Urinary bladder (tissue), 4 donors: Measurements from ENCODE around the gene FAM217B. TPM values are rescaled to one million over a fixed set of nuclear protein-coding genes. Genes with fewer than 3 reads are reported as not detected.

Experiments used
- DNase-seq: peaks from one replicate; pipeline ENCODE4 v3.0.0-alpha.2; 2015; ENCODE audit errors: extremely low spot score
- H3K27ac ChIP-seq: one replicate; pipeline ENCODE4 v1.5.1; 2013; ENCODE audit warnings: low read depth, mild to moderate bottlenecking, moderate library complexity
- H3K36me3 ChIP-seq: one replicate; pipeline ENCODE4 v1.6.1; 2013; ENCODE audit warnings: mild to moderate bottlenecking, moderate library complexity; ENCODE audit not compliant: insufficient read depth
- H3K4me1 ChIP-seq: one replicate; pipeline ENCODE4 v1.6.1; 2013; ENCODE audit warnings: mild to moderate bottlenecking, moderate library complexity; ENCODE audit not compliant: insufficient read depth
- H3K4me3 ChIP-seq: one replicate; pipeline ENCODE4 v1.5.1; 2013; ENCODE audit warnings: low read depth, low read length
- WGBS: extraction: QIAGEN DNeasy Blood & Tissue Kit; methylation state at CpG from one replicate; pipeline ENCODE4 v1.1.7; 2013; 5-methylcytosine and 5-hydroxymethylcytosine counted together
- polyA plus RNA-seq: library from polyadenylated mRNA; stranded (reverse); fragments of 200-250 nt; gene quantifications from one replicate; pipeline ENCODE4 v1.2.3, GENCODE V29; 2013
- total RNA-seq: library from RNA; depleted of rRNA; stranded (reverse); fragments of >200 nt; gene quantifications from one replicate; pipeline ENCODE4 v1.2.3, GENCODE V29; 2014
- donor health status: healthy with polysubstance abuse.
- donor health status: healthy.

The FAM217B gene, protein sequence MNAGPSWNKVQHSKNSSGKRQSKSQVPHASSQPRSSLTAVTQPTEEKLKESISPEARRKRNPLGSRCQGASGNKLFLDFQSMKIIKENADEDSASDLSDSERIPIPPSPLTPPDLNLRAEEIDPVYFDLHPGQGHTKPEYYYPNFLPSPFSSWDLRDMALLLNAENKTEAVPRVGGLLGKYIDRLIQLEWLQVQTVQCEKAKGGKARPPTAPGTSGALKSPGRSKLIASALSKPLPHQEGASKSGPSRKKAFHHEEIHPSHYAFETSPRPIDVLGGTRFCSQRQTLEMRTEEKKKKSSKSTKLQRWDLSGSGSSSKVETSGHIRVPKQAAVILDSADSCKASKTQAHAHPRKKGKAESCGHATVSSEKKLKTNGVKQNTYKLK
- 11.6 TPM for total RNA-seq
- polyA plus RNA-seq: 6.0 TPM

DNA sequence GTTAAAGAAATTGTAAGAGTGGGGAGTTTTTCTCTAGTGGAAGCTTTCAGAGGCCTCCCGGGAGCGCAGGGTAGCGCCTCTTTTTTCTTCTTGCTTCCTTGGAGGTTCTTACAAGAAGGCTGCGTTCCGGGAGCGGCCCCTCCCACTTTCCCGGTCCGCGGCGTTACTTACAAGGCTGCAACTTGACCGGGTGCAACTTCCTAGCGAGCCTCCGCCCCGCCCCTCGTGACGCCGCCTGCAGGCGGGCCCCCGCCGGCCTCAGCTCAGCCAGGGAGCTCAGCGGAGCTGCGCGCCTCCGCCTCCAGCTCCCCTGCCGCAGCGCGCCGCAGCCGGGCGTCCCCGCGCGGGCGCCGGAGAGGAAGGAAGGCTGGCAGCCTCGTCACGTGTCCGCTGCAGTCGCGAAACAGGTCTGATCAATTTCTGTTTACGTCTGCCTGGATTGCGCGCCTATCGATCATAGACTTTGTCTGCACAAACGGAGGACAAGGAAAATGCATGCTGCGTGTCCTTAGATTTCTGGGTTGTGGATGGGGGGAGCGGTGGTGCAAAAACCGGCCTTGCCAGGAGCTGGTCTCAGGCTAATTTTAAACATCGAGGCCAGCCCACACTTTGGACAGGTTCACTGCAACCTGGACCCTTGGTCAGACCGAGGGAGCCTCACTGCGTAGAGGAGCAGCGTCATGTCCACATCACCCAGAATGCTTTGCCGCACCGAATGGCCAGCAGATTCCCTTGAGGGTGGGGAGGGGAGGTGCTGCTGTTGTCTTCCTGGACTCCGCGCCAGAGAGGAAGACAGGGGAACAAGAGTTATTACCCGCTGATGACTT is at the start of gene FAM217B, which contains the start of gene PPP1R3D:
Gene FAM217B, plus strand, starts transcription at position 261 of the 827 bp plus-strand sequence. CDS start 3,555 bp downstream, outside the sequence.
Gene PPP1R3D, minus strand, starts transcription at position 177 of the 827 bp plus-strand sequence. CDS start 374 bp downstream, outside the sequence.
- Histone ChIP-seq H3K36me3 (no peaks in the 10 kb centered on the region), H3K27ac (peak within 1 kb of the TSS; percentile 89), H3K4me1 (peaks cover 2% of the 10 kb centered on the region), H3K4me3 (peak within 1 kb of the TSS; percentile 70)
- peak; percentile 84 for DNase-seq
- under 1% methylated on average over 57 of the region's 57 CpGs for WGBS

DNA sequence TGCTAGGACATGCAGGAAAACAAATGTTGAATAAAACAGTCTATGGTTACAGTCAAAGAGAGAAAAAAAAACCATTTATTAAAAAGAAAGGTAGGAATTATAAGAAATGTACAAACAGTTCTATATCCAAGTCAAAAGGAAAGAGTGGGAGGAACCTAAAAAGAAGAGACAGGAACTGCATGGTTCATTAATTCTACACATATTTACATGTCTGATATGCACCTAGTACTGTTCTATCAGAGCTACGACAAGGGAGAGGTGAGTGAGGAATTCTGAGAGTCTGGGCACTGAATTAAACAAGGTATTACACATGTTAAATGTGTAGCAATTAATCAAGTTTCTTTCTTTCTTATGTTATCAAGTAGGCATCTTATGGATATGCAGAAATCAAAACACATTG is 48.6 kb upstream of the FAM217B start:
- Histone ChIP-seq H3K4me3 (no peak overlapping the region), H3K27ac (no peak overlapping the region), H3K4me1 (no peaks in the 10 kb centered on the region), H3K36me3 (no peaks in the 10 kb centered on the region)
- 85% methylated on average over 1 of the region's 1 CpG for WGBS
- no peak for DNase-seq

DNA sequence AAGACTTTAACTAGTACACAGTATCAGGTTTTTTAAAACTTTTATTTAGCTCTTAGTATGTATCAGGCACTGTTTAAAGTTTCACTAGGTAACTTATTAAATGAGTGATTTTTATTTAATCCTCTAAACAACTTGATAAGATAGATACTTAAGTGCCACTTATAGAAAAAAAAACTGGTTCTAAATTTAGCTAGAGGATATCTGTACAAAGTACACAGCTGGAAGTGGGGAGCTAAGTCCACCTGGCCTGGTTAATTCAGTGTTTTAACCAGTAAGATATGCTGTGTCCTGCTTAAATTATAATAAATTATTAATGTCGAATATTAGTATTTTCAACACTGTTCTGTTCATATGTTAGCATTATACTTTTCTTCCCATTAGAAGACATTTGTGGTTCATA is 44.3 kb upstream of the FAM217B start:
- H3K36me3 ChIP-seq: no peaks in the 10 kb centered on the region
- H3K4me3 ChIP-seq: no peak overlapping the region
- no peak for DNase-seq
- H3K27ac ChIP-seq: no peak overlapping the region
- H3K4me1 ChIP-seq: no peaks in the 10 kb centered on the region
- WGBS: 91% methylated on average over 1 of the region's 1 CpG

DNA sequence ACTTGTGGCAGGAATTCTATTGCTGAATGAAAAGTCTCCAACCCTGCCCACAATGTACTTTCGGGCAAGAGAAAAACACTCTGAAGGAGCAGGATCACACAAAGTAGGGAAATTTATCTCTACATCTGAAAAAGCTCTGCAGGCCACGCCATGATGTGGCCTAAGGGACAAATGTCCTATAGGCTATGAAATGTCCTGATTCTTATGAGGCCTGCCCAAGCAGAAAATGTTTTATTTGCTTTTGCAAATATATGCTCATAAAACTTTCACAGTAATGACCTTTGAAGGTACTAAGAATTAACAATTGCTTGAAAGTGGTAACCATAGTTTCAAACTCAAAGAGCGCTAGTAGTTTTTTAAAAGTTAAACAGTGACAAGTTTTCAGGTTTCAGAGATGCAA is 37.7 kb upstream of the FAM217B start:
- WGBS: 79% methylated on average over 3 of the region's 3 CpGs
- no peak for DNase-seq
- Histone ChIP-seq H3K27ac (no peak overlapping the region), H3K36me3 (no peaks in the 10 kb centered on the region), H3K4me1 (no peaks in the 10 kb centered on the region), H3K4me3 (no peak overlapping the region)

DNA sequence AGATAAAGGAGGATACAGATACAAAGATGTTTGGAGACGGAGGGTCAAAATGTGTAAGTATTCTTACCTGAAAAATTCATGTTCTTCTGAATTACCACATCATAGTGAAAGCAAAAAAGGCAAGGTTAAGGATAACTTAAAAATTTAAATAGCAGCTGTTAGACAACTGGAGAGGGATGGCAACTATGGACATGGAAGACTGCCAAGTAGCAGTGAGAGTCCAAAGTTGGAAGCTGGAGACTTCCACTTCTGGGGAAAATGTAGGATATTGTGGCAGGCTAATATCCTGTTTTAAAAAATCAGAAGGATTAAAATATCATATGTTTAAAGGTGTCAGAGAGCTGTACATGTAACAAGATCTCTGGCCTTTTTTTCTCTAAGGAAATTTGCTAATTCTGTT is 36.6 kb upstream of the FAM217B start:
- DNase-seq: no peak
- Histone ChIP-seq H3K27ac (no peak overlapping the region), H3K4me3 (no peak overlapping the region)

DNA sequence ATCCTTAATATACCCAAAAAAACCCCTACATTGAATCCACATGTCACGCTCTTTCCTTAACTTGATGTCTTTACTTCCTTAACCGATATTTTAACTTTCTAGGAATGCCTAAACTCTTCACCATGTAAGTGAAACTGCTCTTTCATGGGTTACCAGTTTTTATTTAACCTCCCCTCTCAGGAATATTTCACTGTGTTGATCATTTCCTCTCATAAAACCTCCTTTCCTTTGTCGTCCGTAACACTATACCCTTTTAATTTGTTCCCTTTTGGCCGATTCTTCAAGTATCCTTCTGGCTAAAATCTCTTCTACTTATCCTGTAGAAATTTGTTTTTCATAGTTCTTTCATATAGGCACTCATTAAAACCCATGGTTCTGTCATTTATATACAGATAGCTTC is 31.3 kb upstream of the FAM217B start:
- no peak for DNase-seq
- H3K4me3 ChIP-seq: no peak overlapping the region
- WGBS: 65% methylated on average over 5 of the region's 5 CpGs
- no peak overlapping the region for H3K27ac ChIP-seq
- H3K4me1 ChIP-seq: no peaks in the 10 kb centered on the region
- H3K36me3 ChIP-seq: no peaks in the 10 kb centered on the region

More for the DNA sequence above, 36.6 kb upstream of the FAM217B start:
- WGBS: 68% methylated on average over 1 of the region's 1 CpG
- Histone ChIP-seq H3K36me3 (no peaks in the 10 kb centered on the region), H3K4me1 (no peaks in the 10 kb centered on the region)

DNA sequence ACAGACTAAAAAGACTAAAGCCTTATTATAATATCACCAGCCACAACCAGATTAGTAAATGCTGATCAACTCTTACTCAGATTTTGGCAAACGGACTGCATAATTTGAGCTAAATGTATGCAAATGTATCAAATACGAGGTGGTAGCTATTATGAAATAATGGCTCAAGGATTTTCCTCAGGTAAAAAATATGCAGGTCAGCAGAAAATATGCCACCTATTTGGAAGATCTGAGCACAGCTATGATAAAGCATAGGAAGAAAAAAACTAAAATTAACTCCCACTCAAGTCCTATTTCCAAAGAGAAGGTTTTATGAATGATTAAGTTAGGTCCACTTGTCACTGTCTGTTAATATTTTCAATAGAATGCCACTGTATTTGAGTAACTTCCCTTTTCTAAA is 29.1 kb upstream of the FAM217B start:
- WGBS: 82% methylated on average over 2 of the region's 2 CpGs
- Histone ChIP-seq H3K4me3 (no peak overlapping the region), H3K36me3 (no peaks in the 10 kb centered on the region), H3K27ac (no peak overlapping the region), H3K4me1 (no peaks in the 10 kb centered on the region)
- DNase-seq: no peak

DNA sequence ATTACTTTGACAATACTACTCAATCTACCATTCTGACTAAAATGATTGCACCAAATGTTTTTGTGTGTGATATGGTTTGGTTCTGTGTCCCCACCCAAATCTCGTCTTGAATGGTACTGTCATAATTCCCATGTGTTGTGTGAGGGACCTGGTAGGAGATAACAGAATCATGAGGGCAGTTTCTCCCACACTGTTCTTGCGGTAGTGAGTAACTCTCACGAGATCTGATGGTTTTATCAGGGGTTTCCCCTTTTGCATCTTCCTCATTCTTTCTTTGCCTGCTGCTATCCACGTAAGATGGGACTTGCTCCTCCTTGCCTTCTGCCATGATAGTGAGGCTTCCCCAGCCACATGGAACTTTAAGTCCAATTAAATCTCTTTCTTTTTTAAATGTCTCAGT is 27.6 kb upstream of the FAM217B start:
- 57% methylated on average over 4 of the region's 4 CpGs for WGBS
- H3K4me1 ChIP-seq: no peaks in the 10 kb centered on the region
- H3K4me3 ChIP-seq: no peak overlapping the region
- no peak for DNase-seq
- no peak overlapping the region for H3K27ac ChIP-seq
- no peaks in the 10 kb centered on the region for H3K36me3 ChIP-seq

DNA sequence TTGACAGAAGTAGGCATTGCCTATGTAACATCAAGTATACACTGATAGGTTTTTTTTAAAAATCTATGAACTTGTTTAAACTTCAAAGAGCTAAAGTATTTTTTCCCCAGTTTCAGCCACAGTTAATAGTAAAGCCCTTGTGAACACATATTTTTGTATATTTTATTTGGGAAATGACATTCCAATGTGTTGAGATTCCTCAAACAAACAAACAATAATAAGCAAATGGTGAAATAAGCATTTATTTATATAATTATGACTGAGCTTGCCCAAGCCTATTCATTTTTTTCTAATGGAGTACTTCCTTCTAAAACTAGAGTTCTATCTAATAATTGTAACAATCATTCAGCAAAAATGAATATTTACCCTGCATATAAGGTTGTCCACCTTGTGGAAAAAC is 19.2 kb upstream of the FAM217B start:
- no peak for DNase-seq
- H3K4me3 ChIP-seq: no peak overlapping the region
- no peaks in the 10 kb centered on the region for H3K4me1 ChIP-seq
- H3K27ac ChIP-seq: no peak overlapping the region
- H3K36me3 ChIP-seq: no peaks in the 10 kb centered on the region

DNA sequence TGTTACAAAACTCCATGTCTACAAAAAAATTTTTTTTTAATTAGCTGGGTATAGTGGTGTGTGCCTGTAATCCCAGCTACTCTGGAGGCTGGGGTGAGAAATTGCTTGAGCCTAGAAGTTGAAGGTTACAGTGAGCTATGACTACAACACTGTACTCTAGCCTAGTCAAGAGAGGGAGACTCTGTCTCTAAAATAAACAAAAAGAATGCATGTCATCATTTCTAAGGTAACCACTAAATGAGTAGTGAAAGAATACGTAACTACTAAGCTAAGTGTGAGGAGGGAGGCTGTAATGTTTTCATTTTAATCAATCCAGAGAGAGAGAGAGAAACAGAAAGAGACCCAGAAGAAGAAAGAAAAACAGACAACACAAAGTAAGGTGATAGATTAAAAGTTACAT is 16.7 kb upstream of the FAM217B start:
- no peak for DNase-seq
- Histone ChIP-seq H3K36me3 (no peaks in the 10 kb centered on the region), H3K4me3 (no peak overlapping the region), H3K4me1 (no peaks in the 10 kb centered on the region), H3K27ac (no peak overlapping the region)
- WGBS: 91% methylated on average over 1 of the region's 1 CpG

DNA sequence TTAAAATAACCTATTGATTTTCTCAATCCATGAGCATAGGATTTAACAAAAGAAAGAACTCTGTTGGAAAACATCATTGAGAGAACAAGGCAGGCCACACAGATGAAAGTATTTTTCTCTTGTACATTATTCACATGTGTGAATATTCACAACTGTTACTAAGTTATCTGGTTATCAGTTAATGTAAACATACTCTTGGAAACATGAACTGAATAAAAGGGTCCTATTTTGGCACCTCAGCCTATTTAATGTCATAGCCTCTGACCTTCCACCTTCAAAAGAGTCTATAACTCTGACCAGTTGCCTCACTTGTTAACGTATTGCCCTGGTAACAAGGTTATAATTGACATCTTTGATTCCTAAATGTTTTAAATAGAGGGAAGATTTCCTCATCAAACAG is 14.8 kb upstream of the FAM217B start:
- 83% methylated on average over 1 of the region's 1 CpG for WGBS
- DNase-seq: no peak
- no peak overlapping the region for H3K4me3 ChIP-seq
- H3K36me3 ChIP-seq: no peaks in the 10 kb centered on the region
- no peaks in the 10 kb centered on the region for H3K4me1 ChIP-seq
- no peak overlapping the region for H3K27ac ChIP-seq

DNA sequence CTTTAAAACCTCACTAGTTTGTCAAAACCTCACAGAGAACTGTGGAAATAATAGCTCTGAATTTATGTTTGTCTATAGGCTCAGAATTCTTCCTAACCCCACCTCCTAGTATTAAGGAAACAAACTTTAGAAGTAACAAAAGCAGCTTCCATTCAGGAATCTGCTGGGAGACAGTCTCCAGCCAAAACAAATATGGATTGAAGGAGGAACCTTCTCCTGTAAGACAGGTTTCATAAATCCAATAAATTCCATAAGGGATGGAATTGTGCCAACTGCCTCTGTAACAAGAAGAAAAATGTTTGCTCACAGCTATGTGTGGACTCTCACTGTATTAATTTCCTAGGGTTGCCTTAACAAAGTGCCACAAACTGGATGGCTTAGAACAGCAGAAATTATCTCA is 14.3 kb upstream of the FAM217B start:
- Histone ChIP-seq H3K27ac (no peak overlapping the region), H3K4me3 (no peak overlapping the region), H3K4me1 (no peaks in the 10 kb centered on the region), H3K36me3 (no peaks in the 10 kb centered on the region)
- DNase-seq: no peak

DNA sequence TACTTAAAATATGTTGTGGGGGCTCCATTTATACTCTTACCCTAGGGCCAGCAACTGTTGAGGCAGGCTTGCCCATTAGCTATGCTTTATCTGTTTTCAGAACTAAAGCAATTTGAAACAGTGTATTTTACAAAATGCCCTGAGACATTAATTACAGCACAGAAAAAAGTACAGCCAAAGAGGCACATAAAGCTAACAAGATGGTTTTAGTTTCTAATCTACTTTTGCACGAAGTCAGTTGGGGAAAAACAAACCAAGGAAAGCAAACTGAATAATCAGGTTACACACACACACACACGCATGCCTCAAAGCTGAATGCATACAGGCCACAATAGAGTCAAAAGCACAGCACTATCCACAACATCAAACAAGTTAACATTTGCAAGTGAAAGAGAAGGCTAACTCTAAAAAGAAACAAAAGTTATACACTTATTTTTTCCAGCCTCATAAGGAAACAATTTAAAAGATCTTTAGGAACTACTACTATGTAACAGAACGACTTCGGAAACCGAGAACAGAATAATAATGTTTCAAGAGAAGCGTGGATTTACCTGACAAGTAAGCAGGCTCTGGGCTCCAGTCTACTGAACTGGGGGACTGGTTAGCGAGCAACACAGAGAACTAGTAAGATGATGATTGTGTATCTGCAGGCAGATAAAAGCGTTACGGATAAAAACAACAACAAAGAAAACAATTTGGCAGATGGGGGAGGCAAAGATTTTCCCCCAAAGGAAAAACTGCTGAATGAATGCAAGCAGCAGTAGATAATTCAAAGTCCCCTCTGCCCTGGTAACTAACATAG is 8.5 kb upstream of the FAM217B start:
- WGBS: 86% methylated on average over 9 of the region's 9 CpGs
- no peaks in the 10 kb centered on the region for H3K4me1 ChIP-seq
- no peak overlapping the region for H3K27ac ChIP-seq
- no peak overlapping the region for H3K4me3 ChIP-seq
- no peak for DNase-seq
- no peaks in the 10 kb centered on the region for H3K36me3 ChIP-seq
